ENCODE data around the gene SLC30A4.
A peak's percentile ranks its signal among the peaks of the same experiment; 100 is the strongest.
"Not testable (repeated sequence)": the region's sequence is repeated elsewhere in the genome, so short reads cannot be mapped to it uniquely, and the experiment has no call there.

The SLC30A4 gene

DNA sequence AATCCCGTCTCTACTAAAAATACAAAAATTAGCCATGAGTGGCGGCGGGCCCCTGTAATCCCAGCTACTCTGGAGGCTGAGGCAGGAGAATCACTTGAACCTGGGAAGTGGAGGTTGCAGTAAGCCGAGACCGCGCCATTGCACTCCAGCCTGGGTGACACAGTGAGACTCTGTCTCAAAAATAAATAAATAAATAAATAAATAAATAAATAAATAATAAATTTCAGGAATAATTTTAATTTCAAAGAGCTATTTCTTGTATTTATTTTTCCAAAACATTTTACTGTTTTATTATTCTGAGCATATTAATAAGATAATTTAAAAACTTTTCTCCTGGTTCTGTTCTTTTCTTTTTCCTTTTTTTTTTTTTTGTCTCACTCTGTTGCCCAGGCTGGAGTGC lies 15.4 kb downstream of the SLC30A4 start:
- DNase-seq (ENCODE audit: low read depth) = not testable (repeated sequence)

DNA sequence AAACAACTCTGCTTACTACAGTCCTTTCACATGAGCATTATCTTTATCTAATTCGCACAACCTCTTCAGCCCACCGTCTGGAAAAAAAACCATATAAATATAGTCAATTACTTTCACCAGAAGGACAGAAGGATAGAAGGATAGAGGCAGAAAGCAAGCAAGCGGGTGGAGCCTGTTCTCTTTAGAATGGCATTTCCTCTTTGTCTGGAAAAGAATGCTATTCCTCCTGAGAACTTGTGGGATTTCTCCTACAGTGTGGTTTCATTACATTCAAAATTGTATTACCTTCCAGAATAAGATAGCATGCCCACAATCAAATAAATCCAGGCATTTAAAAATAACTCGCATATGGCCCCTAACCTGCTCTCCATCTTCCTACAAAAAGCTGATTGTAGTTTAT lies 23.1 kb downstream of the SLC30A4 start:
- DNase-seq (ENCODE audit: low read depth) = peak; percentile 26

DNA sequence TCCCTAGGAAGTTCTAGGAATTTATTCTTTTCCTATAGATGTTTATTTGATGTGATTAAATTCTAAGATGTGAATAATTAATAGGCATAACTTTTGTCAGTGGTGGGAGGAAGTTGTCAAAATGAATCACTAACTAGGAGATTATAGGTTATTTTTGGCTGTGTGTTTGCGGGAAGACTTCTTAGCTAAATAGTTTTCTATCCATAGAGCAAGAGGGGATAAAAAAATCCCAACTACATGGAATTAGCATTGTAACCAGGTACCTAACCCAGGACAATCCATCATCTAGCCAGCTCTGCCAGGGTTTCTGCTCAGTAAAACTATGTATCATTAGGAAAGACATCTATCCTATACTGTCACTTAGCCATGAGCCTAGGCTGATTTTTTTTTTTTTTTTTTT lies 23.9 kb downstream of the SLC30A4 start:
- no peak for DNase-seq (ENCODE audit: low read depth)

- DNase-seq (ENCODE audit: low read depth) = no peak
These were observed 25.3 kb downstream of the SLC30A4 start for GRCh38 chr15:45497261-45497660.

GRCh38 chr15:45496658-45497057 lies 25.9 kb downstream of the SLC30A4 start:
- DNase-seq (ENCODE audit: low read depth) = no peak

- no peak for DNase-seq (ENCODE audit: low read depth)
These were observed 27.0 kb downstream of the SLC30A4 start for GRCh38 chr15:45495588-45495987.

- DNase-seq (ENCODE audit: low read depth) = no peak
These were observed 32.8 kb downstream of the SLC30A4 start for GRCh38 chr15:45489690-45490238.

- DNase-seq (ENCODE audit: low read depth) = no peak
These were observed 36.2 kb downstream of the SLC30A4 start for GRCh38 chr15:45486317-45486716.

DNA sequence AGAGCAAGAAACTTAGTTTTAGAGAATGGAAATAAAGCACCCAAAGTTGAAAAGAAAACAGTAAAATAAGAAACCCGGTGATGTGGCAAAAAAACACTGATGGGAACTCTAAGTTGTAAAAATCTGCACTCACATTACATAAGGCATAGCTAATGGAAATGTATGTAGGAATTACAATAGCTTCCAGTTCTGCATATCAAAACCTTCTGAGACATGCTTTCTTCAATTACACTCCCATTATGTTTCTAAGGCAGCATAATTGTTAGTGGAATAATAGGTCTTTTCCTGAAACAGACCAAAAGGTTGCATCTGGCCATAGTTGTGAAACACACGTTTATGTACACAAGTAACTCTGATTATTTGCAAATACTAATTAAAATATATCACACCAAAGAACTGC lies 41.4 kb downstream of the SLC30A4 start:
- DNase-seq (ENCODE audit: low read depth) = no peak

GRCh38 chr15:45476410-45476809 lies 46.1 kb downstream of the SLC30A4 start:
- no peak for DNase-seq (ENCODE audit: low read depth)

GRCh38 chr15:45474799-45475198 lies 47.8 kb downstream of the SLC30A4 start:
- DNase-seq (ENCODE audit: low read depth) = no peak

DNA sequence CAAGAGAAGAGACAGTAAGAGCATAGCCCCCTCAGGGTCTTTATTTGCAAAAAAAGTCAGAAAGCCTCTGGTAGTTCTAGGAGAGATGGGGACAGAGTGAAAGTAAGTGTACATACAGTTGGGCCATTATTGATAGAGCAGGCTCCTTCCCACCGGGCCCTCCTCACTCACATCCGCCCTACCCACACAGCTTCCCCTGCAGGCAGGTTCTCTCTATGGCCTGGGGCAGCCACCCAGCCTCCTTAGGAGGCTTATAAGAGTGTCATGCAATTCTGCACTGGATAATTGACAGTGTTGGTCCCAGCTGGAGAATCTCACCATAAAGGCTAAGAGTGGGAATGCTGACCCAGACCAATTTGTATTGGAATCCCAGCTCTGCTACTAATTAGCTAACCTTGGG lies 49.5 kb downstream of the SLC30A4 start:
- no peak for DNase-seq (ENCODE audit: low read depth)

- DNase-seq (ENCODE audit: low read depth) = no peak
These were observed 51.4 kb downstream of the SLC30A4 start for GRCh38 chr15:45471151-45471550.

- no peak for DNase-seq (ENCODE audit: low read depth)
These were observed 53.1 kb downstream of the SLC30A4 start for GRCh38 chr15:45469441-45469840.

- DNase-seq (ENCODE audit: low read depth) = no peak
These were observed 53.5 kb downstream of the SLC30A4 start for GRCh38 chr15:45469027-45469426.

GRCh38 chr15:45468294-45468693 lies 54.3 kb downstream of the SLC30A4 start:
- DNase-seq (ENCODE audit: low read depth) = no peak

DNA sequence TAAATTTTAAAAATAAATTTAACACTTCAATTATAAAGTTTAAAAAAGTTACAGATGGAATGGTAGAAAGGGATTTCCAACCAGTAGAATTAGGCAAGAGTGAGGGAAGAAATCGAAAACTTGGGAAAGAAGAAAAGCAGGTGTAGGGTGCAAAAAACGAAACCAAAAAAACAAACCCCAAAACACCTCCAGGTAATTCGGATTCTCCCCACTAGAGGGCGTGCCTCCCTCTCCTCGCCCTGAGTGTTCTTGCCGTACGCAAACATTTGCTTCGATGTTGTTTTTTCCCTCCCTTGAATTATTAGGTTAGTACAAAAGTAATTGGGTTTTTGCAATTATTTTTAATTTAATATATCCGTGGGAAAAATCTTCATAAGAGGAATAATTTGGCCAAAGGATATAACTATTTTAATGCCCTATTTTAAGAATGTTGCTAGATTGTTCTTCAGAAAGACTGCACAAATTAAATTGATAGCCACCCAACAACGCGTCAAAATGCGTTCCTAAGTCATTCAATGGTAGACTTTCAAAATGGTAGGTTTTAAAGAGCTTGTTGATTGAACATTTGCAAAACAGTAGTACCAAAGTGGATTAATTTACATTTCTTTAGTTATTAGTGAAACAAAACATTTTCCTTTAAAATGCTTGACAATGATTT lies 63.7 kb downstream of the SLC30A4 start:
- DNase-seq (ENCODE audit: low read depth) = peak; percentile 69

DNA sequence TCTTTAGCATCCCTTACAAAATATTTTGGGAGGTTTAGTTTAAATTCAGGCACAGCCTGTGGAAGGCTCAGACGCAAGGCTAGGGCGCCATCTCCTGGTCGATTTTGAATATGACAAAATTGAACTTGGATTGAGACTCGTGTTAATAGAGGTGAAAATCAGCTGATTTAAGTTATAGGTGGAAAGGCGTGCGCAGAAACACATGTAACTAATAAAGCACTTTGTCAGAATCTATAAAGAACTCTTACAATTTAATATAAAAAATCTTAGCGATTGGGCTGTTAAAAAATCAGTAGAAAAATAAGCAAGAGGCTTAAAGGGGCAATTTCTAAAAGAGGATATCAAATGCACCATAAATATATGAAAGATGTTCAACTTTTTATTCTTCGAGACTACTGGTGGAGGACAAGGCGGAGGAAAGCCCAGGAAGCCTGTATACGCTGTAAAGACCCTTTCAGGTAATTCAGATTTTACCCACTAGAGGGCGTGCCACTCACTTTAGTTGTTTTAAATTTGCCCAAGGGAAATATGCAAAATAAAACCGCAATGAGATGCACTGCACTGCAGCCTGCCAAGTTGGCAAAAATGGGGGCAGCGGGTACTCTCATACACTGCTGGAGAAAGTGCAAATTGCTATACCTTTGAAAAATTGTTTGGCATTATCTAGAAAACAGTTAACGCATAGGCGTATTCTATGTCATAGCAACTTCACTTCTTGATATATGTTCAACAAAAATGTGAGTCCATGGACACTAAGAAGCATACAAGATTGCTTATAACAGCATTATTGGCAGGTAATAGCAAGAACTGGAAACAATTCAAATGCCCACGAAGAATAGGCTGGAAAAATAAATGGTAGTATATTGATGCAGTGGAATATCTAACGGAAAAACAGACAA lies 64.7 kb downstream of the SLC30A4 start:
- peak; percentile 91 for DNase-seq (ENCODE audit: low read depth)

DNA sequence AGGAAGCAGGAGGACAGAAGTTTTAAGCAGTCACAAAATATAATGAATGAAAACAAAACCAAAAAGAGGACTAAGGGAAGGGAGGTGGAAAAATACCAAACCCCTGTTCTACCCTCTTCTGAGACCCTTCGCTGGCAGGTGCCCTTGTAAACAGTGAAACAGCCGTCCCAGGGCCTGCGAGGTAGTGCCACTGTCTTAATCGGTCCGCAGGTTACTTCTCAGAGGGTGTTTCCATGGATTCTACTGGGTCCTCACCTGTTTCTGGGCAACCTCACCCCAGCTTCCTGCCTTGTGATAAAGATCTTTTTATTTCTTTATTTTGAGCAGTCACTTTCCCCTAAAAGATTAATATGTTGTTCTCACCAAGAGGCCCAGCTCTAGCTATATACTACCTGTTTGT lies 65.3 kb downstream of the SLC30A4 start:
- peak; percentile 20 for DNase-seq (ENCODE audit: low read depth)

GRCh38 chr15:45456212-45457106 lies 66.1 kb downstream of the SLC30A4 start:
- DNase-seq (ENCODE audit: low read depth) = peak; percentile 100

- DNase-seq (ENCODE audit: low read depth) = peak; percentile 96
These were observed 67.7 kb downstream of the SLC30A4 start for GRCh38 chr15:45454814-45455213.

DNA sequence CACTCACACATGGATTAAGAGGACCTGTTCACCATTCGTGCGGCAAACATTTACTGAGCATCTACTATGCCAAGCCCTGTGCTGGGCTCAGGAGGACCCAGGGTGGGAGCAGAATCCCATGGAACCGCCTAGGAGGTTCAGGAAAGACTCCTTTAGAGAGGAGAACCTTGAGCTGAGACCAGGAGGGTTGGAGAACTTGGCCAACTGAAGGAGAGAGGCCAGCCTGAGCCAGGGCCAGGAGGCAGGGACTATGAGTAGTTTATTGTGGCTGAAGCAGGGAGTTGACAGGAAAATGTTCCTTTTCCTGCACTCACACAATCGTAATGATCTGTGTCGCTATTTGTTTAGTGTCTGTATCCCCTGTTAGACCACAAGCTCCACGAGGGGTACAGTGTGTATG lies 71.3 kb downstream of the SLC30A4 start:
- DNase-seq (ENCODE audit: low read depth) = no peak

Data from ELR (cell line).